ENCODE measurements around the gene SLAMF8.

SLAMF8 gene

DNA sequence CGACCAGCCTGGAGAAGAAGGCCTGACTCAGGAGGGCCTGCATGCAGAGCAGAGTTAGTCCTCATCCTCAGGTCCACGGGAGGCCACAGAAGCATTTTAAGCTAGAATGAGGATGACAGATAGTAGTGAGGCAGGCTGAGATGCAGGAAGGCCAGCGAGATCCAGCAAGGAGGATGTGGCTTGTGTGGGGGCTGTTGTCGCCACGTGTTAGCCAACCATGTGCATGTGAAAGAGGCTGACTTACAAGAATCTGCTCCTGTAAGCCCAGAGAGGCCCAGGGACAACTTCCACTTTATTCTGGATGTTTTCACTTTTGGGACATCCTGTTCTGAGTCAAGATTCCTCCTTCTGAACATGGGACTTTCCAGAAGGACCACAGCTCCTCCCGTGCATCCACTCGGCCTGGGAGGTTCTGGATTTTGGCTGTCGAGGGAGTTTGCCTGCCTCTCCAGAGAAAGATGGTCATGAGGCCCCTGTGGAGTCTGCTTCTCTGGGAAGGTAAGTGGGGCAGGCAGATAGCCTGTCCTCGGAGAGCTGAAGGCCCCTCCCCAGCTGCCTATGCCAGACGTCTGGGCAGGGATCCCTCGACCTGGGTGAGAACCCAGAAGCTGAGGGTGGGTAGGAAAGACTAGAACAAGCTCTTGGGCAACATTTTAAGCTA, at the start of gene SLAMF8:
Gene SLAMF8, plus strand, starts transcription at position 433 of the 661 bp plus-strand sequence. Its CDS starts 26 bp downstream, at position 459.
- peak in 9 of 56 donors; percentile 1 to 34 (median 15) for DNase-seq

DNA sequence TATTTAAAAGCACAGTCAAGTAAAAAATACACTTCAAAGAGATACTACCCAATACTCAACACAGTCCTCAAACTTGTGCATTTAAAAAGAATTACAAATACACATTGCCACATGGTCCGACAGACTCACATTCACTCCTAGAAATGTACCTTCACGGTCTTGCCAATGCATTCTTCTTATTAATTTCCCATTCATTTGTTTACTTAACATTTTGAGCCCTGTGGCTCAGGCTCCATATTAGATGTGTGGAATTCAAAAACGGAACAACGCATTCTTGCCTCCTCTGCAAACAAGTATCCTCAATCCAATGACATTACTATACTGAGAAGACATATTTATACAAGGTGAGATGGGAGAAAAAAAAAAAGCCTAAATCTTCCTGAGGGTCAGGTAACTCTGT, 48.4 kb upstream of the SLAMF8 start:
- DNase-seq = no peak

DNA sequence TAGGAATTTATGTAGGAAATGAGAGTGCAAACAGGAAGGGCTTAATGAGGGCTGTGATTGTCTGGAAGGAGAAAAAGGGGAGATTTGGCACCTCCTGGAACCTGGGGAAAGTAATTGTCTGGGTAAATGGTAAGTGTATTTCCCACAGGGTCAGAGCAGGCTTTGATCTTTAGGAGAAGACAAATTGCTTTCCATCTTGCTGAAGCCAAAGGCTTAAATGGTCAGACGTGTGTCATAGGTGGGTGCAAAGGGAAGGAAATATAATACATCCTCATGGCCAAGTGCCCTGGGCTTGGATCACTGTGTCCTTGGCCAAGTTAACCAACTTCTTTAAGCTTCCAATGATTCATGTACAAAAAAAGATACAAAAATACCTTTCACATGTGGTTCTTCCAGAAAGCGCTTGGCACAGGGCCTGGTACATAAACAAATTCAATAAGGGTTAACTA, 47.2 kb upstream of the SLAMF8 start:
- DNase-seq = no peak

DNA sequence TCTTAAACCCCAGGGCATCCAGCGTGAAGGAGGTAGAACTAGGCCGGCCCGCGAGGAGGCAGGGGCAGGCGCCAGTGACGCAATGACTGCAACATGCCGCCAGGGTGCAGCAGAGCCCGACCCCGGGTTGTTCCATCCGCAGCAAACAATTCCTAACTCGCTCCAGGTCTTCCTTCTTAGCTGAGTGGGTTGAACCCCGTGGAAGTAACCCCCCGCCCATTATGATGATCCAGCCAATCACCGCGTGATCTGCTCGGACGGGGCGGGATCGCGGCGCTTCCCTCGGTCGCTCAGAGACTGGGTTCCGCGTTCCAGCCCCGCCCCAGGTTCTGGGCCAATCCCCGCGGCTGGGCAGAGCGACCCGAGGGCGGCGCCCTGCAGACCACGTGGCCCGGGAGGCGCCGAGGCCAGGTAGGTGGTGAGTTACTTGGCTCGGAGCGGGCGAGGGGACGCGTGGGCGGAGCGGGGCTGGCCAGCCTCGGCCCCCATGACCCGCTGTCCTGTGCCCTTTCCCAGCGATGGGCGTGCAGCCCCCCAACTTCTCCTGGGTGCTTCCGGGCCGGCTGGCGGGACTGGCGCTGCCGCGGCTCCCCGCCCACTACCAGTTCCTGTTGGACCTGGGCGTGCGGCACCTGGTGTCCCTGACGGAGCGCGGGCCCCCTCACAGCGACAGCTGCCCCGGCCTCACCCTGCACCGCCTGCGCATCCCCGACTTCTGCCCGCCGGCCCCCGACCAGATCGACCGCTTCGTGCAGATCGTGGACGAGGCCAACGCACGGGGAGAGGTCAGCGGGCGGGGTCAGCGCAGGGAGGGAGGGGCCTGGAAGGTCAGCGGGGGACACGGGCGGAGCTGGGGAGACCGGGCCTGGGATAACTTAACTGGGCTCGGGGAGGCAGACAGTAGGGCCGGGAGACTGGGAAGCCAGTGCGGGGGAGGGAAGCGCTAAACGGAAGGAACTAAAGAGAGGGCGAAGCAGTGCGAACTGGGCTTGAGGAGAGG, 45.8 kb upstream of the SLAMF8 start, which contains the start of gene DUSP23:
Gene DUSP23, plus strand, starts transcription at position 380 of the 1,000 bp plus-strand sequence. Its CDS starts 139 bp downstream, at position 519.
- peak; percentile 45 to 97 (median 93) for DNase-seq

DNA sequence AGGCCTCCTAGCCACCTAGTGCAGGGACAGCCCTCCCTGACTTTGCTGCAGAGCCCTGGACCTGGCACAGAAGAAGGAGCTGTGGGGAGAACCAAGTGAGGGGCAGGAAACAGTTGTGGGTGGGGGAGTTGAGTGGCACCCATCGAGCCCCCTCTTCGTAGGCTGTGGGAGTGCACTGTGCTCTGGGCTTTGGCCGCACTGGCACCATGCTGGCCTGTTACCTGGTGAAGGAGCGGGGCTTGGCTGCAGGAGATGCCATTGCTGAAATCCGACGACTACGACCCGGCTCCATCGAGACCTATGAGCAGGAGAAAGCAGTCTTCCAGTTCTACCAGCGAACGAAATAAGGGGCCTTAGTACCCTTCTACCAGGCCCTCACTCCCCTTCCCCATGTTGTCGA, 44.7 kb upstream of the SLAMF8 start:
- DNase-seq = no peak

DNA sequence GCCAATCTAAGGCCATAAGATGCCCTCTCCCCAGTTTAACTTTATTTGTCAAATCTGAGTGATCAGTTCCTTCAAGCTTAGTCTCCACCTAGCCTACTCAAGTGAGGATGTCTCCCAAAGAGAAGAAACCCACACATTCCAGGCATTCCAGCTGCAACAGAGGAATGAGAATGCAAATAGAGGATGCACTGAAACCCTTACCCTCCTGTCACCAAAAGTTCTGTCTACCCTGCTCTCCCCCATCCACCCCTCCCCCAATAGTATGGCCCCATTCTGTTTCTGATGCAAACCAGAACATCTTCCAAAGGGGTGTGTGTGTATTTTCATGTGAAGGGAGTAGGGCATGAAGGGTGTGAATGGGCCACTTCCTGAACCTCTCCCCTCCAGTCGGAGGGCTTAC, 42.9 kb upstream of the SLAMF8 start:
- no peak for DNase-seq

DNA sequence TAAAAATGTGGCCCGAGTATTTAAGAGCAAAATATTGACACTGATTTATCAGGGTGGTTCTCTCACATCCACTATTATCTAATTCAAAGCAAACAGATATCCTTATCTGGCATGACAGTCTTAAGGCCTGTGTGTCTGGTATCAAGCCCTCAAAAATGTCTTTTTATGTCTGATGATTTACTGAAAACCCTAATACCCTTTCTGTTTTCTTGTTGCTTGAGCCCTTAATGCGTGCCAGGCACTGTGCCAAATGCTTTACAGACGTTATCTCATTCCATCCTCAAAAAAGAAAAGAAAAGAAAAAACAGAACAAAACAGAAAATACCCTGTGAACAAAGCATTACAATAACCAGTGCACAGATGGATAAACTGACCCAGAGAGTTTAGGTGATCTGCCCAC, 40.2 kb upstream of the SLAMF8 start:
- no peak for DNase-seq

DNA sequence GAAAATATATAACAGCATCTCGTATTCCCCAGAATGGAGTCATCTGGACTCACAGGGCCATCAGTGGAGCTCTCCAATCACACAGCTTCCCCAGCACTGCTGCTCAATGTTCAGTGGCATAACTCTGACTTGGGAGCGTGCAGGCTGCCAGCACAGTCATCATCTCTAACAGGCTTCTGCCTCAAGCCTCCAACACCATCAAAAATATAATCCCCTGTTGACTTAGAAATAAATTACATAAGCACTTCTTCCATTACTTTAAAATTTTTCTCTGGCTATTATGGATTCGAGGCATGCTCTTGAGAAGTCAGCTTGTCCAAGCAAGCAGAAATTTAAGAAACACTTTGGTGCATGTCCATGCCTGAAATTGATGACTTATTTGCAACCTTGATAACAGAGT, 39.7 kb upstream of the SLAMF8 start:
- DNase-seq = no peak

DNA sequence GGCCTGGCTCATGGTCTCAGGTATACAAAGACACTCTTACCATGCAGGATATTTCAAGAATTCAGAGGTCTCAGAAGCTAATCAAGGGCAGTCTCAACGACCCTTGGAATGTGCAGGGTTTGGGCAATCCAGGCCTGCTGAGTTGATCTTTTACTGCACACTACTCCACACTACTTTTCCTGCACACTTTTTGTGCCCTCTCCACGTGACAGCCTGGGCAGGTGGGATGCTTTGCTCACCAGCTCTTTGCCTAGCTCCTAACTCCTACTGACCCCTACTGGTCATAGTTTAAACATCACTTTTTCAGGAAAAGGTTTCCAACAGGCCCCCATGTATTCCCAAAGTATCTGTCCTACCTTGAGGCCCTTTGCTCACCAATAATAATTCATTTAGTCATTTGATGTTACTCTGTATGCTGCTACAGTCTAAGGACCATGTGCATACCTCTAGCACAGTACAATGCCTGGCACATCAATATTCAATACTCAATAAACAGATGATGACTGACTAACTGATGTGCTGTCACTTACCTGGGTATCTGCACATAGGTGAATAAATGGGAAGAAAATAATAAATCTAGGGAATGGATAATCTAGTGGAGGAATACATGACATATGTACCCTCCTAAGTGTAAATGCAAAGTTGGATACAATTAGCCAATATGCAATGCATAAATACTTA, 36.3 kb upstream of the SLAMF8 start:
- DNase-seq = no peak

DNA sequence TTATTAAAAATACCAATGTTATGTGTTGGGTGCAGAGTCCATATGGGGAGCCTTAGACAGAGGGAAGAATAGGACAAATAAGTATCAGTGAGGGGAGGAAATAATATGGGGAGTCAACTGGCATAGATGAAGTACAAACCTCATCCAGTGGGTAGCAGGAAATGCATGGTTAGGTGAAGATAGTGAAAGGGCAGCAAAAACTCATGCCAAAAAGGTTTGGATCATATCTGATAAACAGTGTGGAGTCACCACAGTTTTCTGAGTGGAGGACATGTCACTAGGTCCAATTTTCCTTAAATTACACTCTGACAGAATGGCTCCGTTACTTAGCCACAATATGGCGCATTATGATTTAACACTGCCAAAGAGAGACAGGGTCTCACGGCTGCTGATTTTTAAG, 35.6 kb upstream of the SLAMF8 start:
- no peak for DNase-seq

DNA sequence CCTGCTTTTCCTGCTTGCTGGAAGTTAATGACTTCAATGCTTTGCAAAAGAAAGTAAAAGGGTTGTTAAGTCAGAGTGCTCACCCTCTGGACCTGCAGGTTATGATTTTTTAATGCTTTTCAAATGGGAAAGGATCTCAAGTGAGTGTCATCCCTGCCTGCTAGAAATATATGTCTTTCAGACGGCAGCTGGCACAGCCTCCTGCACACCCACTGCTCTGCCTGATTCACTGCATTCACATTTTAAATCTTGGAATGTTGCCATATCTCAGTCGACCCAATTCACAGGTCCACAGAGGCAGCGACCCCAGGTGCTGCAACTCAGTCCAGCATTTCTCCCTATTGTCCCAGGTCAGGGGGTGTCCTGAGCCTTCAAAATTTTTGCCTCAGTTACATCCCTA, 35.2 kb upstream of the SLAMF8 start:
- DNase-seq = no peak

DNA sequence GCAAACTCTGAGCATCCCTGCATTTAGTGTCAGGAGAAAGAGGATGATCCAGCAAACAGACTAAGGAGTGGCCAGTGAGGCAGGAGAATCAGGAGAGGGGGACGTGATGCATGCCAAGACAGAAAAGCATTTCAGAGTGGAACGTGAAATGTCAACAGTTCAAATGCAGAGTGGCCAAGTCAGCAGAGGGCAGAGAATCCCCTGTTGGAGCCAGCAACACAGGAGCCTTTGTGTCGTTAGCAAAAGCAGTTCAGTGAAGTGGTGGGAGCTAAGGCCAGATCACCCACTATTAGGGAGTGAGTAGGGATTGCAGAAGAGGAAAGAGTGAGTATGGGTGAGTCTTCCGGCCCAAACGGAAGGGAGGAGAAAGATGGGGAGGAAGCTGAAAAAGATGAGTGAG, 31.1 kb upstream of the SLAMF8 start:
- DNase-seq = no peak

DNA sequence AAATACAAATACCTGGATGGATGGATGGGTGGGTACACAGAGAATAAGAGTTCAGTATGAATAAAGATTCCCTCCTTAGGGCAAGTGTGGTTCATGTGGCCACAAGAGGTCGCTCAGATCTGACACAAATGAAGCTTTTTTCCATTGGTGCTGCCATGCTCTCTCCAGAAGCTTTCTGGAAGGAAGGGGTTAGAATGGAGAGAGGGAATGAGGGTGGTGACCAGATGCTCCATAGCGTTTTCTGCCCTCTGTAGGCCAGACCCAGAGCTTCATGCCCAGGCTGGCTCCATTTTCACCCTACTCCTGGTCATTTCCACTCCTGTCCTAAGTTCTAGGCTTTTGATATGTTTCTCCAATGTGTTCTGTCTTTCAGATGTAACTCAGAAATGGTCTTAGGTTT, 27.8 kb upstream of the SLAMF8 start:
- peak in 23 of 56 donors; percentile 3 to 70 (median 16) for DNase-seq

DNA sequence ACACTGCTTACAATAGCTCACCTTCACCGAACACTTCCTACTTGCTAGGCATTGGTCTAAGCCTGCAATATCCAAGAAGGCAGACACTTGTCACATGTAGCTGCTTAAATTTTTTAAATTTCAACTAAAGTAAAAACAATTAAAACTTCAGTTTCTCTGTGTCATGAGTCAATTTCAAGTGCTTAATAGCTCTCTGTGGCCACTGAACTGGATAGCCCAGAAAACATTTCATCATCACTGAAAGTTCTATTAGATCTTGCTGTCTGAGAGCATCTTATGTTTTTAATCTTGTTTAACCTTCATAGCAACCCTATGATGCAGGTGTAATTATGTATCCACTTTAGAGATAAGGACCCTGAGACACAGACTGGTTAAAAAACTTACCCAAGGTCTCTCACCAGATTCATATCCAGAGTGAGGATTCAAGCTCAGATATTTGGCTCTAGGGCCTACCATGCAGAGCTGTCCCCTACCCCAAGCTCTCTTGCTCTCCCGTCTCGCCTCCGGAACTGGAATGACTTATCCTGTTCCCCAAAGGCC, 27.2 kb upstream of the SLAMF8 start:
- DNase-seq = no peak

DNA sequence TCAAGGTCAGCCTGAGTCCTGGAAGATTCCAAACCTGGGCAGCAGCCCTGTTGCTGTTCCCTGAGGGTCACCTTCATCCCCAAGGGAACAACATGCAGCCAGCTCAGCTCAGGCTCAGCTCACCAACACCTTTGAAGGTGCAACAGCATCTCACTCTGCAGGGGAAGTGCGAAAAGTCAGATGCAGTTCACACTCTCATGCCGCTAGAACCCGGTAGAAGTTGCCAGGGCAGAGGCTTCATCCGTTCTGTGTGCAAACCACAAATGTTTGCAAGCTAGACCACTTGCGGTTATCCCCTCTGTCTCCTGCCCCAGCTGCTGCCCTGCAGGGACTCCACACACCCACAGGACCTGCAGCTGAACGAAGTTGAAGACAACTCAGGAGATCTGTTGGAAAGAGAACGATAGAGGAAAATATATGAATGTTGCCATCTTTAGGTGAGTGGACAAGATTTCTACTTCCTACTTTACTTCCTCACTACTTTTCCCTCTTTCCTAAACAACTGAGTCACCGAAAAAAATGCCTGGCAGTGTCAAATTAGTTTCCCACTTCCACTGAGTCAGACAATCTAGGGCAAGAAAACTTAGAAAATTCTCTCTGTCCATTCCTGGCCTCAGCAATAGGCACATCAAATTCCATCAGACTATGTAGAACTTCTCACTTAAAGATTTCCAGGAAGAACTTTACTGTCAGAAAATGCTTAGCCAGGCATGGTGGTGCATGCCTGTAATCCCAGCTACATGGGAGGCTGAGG, 26.3 kb upstream of the SLAMF8 start:
- no peak for DNase-seq

DNA sequence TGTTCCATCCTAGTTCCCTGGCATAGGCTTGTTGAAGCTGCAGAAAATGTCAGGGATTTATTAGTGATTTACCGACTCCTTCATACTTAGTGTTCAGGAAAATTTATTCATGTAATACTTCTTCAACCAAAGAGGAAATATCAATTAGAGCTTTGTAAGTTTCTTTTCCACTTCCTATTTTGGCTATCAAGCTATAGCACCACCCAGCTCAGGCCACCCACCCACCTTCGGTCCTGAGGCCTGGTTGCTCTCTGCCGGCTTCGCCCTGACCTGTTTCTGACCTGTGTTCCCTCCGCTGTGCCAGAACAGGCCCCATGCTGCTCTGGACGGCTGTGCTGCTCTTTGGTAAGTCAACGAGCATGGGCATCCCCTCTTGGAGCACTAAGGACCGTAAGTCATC, 24.6 kb upstream of the SLAMF8 start, which contains the start of gene FCRL6:
Gene FCRL6, plus strand, starts transcription at position 250 of the 400 bp plus-strand sequence. Its CDS starts 65 bp downstream, at position 315.
- no peak for DNase-seq

DNA sequence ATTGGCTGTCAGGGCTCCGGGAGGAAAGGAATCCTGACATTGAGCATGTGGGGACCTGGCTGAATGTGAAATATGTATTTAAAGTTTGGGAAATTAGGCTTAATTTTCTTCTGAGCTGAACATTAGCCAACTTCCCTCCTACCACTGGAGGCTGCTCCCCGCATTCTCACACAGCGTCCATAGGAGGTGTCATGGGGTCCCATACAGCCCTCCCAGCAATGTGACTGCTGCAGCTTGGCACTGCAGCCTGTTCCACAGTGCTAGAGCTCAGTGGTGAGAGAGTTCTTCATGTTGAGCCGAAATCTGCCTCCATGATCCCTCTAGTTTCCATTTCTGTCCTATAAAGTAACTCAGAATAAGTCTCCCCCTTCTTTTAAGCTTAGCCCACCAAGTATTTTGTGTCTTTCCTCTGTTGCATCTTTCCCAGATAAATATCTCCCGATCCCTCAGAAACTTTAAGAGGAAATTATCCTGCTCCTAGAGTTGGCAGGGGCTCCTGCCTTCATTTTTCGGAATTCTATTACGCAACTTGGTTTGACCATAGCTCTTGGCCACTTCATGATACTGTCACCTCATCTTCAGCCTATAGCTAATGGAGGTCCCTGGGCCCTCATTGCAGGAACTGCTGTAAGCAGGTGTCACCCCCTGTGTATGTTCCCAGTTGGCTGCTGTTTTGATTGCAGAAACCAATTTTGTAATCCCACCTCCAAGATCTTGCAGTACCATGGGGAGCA, 22.6 kb upstream of the SLAMF8 start:
- DNase-seq = no peak

DNA sequence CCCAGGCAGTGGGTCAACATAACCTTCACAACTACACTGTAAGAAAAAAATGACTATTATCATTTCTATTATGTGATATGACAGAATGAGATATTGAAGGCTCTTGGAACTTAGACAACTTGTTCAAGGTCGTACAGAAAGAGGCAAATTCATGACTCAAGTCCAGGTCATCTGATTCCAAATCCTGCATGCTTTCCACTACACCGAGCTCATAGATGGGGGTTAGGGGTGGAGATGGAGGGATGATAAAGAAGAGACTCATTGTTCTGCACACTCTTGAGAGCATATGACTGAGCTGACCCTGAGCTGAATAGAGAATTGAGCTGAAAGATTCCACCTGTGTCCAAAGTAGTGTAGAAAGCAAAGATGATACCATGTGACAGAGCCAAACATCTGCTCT, 21.7 kb upstream of the SLAMF8 start:
- no peak for DNase-seq

DNA sequence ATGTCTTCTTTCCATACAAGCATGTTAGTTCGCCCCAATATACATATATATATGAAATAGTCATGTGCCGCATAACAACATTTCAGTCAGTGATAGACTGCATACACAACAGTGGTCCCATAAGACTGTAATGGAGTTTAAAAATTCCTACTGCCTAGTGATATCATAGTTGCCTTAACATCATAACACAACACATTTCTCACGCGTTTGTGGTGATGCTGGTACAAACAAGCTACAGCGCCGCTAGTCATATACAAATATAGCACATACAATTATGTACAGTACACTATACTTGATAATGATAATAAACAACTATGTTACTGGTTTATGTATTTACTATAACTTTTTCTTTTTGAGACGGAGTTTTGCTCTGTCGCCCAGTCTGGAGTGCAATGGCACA, 10.7 kb upstream of the SLAMF8 start:
- DNase-seq = no peak
